ENCODE measurements around the gene PRKN. TPM values are rescaled to one million over a fixed set of nuclear protein-coding genes. Genes with fewer than 3 reads are reported as not detected.

PRKN gene
- total RNA-seq, 1 donor from 2014 or later, result 1.2 TPM

GRCh38 chr6:161393839-161394364 is 1333.7 kb downstream of the PRKN start:
- Histone ChIP-seq H3K36me3 (ENCODE audit: control insufficient read depth, insufficient read depth, low read length) (no peaks in the 10 kb centered on the region), H3K27me3 (ENCODE audit: control insufficient read depth, insufficient read depth, low read length) (no peaks in the 10 kb centered on the region), H3K4me3 (ENCODE audit: low read depth, low read length) (no peak overlapping the region)
- TF ChIP-seq CTCF (IDR thresholded peaks at IDR 0.05; ENCODE audit: insufficient read depth, low read length, poor library complexity, severe bottlenecking), result peak; percentile 69
- DNase-seq (ENCODE audit: low read depth), result peak; percentile 77

GRCh38 chr6:161393292-161393691 is 1334.3 kb downstream of the PRKN start:
- no peak for TF ChIP-seq CTCF (IDR thresholded peaks at IDR 0.05; ENCODE audit: insufficient read depth, low read length, poor library complexity, severe bottlenecking)
- DNase-seq (ENCODE audit: low read depth), result no peak
- no peaks in the 10 kb centered on the region for H3K27me3 ChIP-seq (ENCODE audit: control insufficient read depth, insufficient read depth, low read length)
- no peaks in the 10 kb centered on the region for H3K36me3 ChIP-seq (ENCODE audit: control insufficient read depth, insufficient read depth, low read length)
- no peak overlapping the region for H3K4me3 ChIP-seq (ENCODE audit: low read depth, low read length)

GRCh38 chr6:161389756-161390155 is 1337.8 kb downstream of the PRKN start:
- no peak overlapping the region for H3K4me3 ChIP-seq (ENCODE audit: low read depth, low read length)
- no peaks in the 10 kb centered on the region for H3K27me3 ChIP-seq (ENCODE audit: control insufficient read depth, insufficient read depth, low read length)
- H3K36me3 ChIP-seq (ENCODE audit: control insufficient read depth, insufficient read depth, low read length), result no peaks in the 10 kb centered on the region
- TF ChIP-seq CTCF (IDR thresholded peaks at IDR 0.05; ENCODE audit: insufficient read depth, low read length, poor library complexity, severe bottlenecking), result no peak
- no peak for DNase-seq (ENCODE audit: low read depth)

- Histone ChIP-seq H3K4me3 (ENCODE audit: low read depth, low read length) (no peak overlapping the region), H3K27me3 (ENCODE audit: control insufficient read depth, insufficient read depth, low read length) (no peaks in the 10 kb centered on the region), H3K36me3 (ENCODE audit: control insufficient read depth, insufficient read depth, low read length) (no peaks in the 10 kb centered on the region)
- no peak for TF ChIP-seq CTCF (IDR thresholded peaks at IDR 0.05; ENCODE audit: insufficient read depth, low read length, poor library complexity, severe bottlenecking)
- no peak for DNase-seq (ENCODE audit: low read depth)
These were observed 1343.6 kb downstream of the PRKN start for GRCh38 chr6:161383951-161384350.

GRCh38 chr6:161379834-161380582 is 1347.6 kb downstream of the PRKN start:
- no peak for TF ChIP-seq CTCF (IDR thresholded peaks at IDR 0.05; ENCODE audit: insufficient read depth, low read length, poor library complexity, severe bottlenecking)
- H3K27me3 ChIP-seq (ENCODE audit: control insufficient read depth, insufficient read depth, low read length), result no peaks in the 10 kb centered on the region
- no peaks in the 10 kb centered on the region for H3K36me3 ChIP-seq (ENCODE audit: control insufficient read depth, insufficient read depth, low read length)
- no peak overlapping the region for H3K4me3 ChIP-seq (ENCODE audit: low read depth, low read length)
- no peak for DNase-seq (ENCODE audit: low read depth)

GRCh38 chr6:161378115-161378514 is 1349.5 kb downstream of the PRKN start:
- no peak for TF ChIP-seq CTCF (IDR thresholded peaks at IDR 0.05; ENCODE audit: insufficient read depth, low read length, poor library complexity, severe bottlenecking)
- no peak for DNase-seq (ENCODE audit: low read depth)
- H3K27me3 ChIP-seq (ENCODE audit: control insufficient read depth, insufficient read depth, low read length), result no peaks in the 10 kb centered on the region
- H3K36me3 ChIP-seq (ENCODE audit: control insufficient read depth, insufficient read depth, low read length), result no peaks in the 10 kb centered on the region
- no peak overlapping the region for H3K4me3 ChIP-seq (ENCODE audit: low read depth, low read length)

Data from kidney epithelial cell (primary cell).